WTC11 (cell line): ENCODE data around the gene CFAP57.

Experiments
- TF ChIP-seq, protein P1 (sequence below): fragments of 200-600 bp; IDR thresholded peaks from 2 replicates; pipeline ENCODE4 v1.8.0; 2022; ENCODE audit warnings: antibody characterized with exemption
- TF ChIP-seq, protein P2 (sequence below): fragments of 250-450 bp; sonication (Bioruptor Pico); IDR thresholded peaks from 2 replicates; pipeline ENCODE4 v1.9.0; 2021; ENCODE audit warnings: mild to moderate bottlenecking, borderline replicate concordance

- TF ChIP-seq, protein P1, sequence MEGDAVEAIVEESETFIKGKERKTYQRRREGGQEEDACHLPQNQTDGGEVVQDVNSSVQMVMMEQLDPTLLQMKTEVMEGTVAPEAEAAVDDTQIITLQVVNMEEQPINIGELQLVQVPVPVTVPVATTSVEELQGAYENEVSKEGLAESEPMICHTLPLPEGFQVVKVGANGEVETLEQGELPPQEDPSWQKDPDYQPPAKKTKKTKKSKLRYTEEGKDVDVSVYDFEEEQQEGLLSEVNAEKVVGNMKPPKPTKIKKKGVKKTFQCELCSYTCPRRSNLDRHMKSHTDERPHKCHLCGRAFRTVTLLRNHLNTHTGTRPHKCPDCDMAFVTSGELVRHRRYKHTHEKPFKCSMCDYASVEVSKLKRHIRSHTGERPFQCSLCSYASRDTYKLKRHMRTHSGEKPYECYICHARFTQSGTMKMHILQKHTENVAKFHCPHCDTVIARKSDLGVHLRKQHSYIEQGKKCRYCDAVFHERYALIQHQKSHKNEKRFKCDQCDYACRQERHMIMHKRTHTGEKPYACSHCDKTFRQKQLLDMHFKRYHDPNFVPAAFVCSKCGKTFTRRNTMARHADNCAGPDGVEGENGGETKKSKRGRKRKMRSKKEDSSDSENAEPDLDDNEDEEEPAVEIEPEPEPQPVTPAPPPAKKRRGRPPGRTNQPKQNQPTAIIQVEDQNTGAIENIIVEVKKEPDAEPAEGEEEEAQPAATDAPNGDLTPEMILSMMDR: no peak
- TF ChIP-seq, protein P2, sequence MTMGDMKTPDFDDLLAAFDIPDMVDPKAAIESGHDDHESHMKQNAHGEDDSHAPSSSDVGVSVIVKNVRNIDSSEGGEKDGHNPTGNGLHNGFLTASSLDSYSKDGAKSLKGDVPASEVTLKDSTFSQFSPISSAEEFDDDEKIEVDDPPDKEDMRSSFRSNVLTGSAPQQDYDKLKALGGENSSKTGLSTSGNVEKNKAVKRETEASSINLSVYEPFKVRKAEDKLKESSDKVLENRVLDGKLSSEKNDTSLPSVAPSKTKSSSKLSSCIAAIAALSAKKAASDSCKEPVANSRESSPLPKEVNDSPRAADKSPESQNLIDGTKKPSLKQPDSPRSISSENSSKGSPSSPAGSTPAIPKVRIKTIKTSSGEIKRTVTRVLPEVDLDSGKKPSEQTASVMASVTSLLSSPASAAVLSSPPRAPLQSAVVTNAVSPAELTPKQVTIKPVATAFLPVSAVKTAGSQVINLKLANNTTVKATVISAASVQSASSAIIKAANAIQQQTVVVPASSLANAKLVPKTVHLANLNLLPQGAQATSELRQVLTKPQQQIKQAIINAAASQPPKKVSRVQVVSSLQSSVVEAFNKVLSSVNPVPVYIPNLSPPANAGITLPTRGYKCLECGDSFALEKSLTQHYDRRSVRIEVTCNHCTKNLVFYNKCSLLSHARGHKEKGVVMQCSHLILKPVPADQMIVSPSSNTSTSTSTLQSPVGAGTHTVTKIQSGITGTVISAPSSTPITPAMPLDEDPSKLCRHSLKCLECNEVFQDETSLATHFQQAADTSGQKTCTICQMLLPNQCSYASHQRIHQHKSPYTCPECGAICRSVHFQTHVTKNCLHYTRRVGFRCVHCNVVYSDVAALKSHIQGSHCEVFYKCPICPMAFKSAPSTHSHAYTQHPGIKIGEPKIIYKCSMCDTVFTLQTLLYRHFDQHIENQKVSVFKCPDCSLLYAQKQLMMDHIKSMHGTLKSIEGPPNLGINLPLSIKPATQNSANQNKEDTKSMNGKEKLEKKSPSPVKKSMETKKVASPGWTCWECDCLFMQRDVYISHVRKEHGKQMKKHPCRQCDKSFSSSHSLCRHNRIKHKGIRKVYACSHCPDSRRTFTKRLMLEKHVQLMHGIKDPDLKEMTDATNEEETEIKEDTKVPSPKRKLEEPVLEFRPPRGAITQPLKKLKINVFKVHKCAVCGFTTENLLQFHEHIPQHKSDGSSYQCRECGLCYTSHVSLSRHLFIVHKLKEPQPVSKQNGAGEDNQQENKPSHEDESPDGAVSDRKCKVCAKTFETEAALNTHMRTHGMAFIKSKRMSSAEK (CRISPR knock-in tag): no peak
Observed at GRCh38 chr1:43140010-43140409, 32.1 kb upstream of the CFAP57 start.
